HepG2 (cell line): ENCODE results near the gene TENT4B. TPM values are rescaled to one million over a fixed set of nuclear protein-coding genes. Genes with fewer than 3 reads are reported as not detected.

ENCODE experiments used
- CREM ChIP-seq, 2 experiments: sonication (generic) in 1 of 2; formaldehyde crosslinking in 1 of 2; IDR thresholded peaks; 2 replicates each; pipeline versions ENCODE4 v1.4.0 to v1.6.1; 2016 to 2020; ENCODE audit warnings: antibody characterized with exemption in 1 of 2, mild to moderate bottlenecking in 1 of 2, missing genetic modification reagents in 1 of 2
- FOXK2 ChIP-seq: fragments of 450-650 bp; IDR thresholded peaks from 2 replicates; pipeline ENCODE4 v1.6.1; 2016
- HIC2 ChIP-seq: sonication (generic); formaldehyde crosslinking; IDR thresholded peaks from 2 replicates; pipeline ENCODE4 v1.9.0; 2022; ENCODE audit warnings: low read depth, missing genetic modification reagents
- IKZF5 ChIP-seq: IDR thresholded peaks from 2 replicates; pipeline ENCODE4 v1.6.1; 2018; ENCODE audit warnings: missing genetic modification reagents, mild to moderate bottlenecking, missing compliant biosample characterization
- KDM5A ChIP-seq: fragments of 200-600 bp; sonication (generic); IDR thresholded peaks from 2 replicates; pipeline ENCODE4 v1.7.0; 2018; ENCODE audit warnings: antibody characterized with exemption, mild to moderate bottlenecking, low read length, borderline replicate concordance
- KLF13 ChIP-seq: sonication (generic); formaldehyde crosslinking; IDR thresholded peaks from 2 replicates; pipeline ENCODE4 v1.4.0; 2020; ENCODE audit warnings: mild to moderate bottlenecking, missing genetic modification reagents
- MAX ChIP-seq: IDR thresholded peaks from 2 replicates; pipeline ENCODE4 v1.6.1; 2012; ENCODE audit warnings: inconsistent platforms
- NFE2 ChIP-seq: sonication (generic); formaldehyde crosslinking; IDR thresholded peaks from 2 replicates; pipeline ENCODE4 v1.4.0; 2020; ENCODE audit warnings: missing genetic modification reagents
- NFKBIZ ChIP-seq: IDR thresholded peaks from 2 replicates; pipeline ENCODE4 v1.6.1; 2018; ENCODE audit warnings: missing genetic modification reagents, missing compliant biosample characterization
- PAWR ChIP-seq: sonication (generic); formaldehyde crosslinking; IDR thresholded peaks from 2 replicates; pipeline ENCODE4 v1.4.0; 2020; ENCODE audit warnings: missing genetic modification reagents, mild to moderate bottlenecking, borderline replicate concordance
- PRDM15 ChIP-seq: sonication (generic); formaldehyde crosslinking; IDR thresholded peaks from 2 replicates; pipeline ENCODE4 v1.4.0; 2020; ENCODE audit warnings: missing genetic modification reagents
- ZBTB14 ChIP-seq: sonication (generic); formaldehyde crosslinking; IDR thresholded peaks from 2 replicates; pipeline ENCODE4 v1.4.0; 2020; ENCODE audit warnings: missing genetic modification reagents
- ZNF441 ChIP-seq: sonication (generic); formaldehyde crosslinking; IDR thresholded peaks from 2 replicates; pipeline ENCODE4 v1.7.0; 2021; ENCODE audit warnings: missing genetic modification reagents, borderline replicate concordance
- ZNF501 ChIP-seq: sonication (generic); formaldehyde crosslinking; IDR thresholded peaks from 2 replicates; pipeline ENCODE4 v1.5.1; 2020; ENCODE audit warnings: mild to moderate bottlenecking, moderate library complexity, missing genetic modification reagents
- ZNF503 ChIP-seq: sonication (generic); formaldehyde crosslinking; IDR thresholded peaks from 2 replicates; pipeline ENCODE4 v1.4.0; 2020; ENCODE audit warnings: missing genetic modification reagents
- ZNF572 ChIP-seq: sonication (generic); formaldehyde crosslinking; IDR thresholded peaks from 2 replicates; pipeline ENCODE4 v1.5.1; 2020; ENCODE audit warnings: mild to moderate bottlenecking, missing genetic modification reagents
- ZUFSP ChIP-seq: sonication (generic); formaldehyde crosslinking; IDR thresholded peaks from 2 replicates; pipeline ENCODE4 v1.9.0; 2021; ENCODE audit warnings: missing genetic modification reagents, mild to moderate bottlenecking, borderline replicate concordance
- polyA plus RNA-seq, 8 experiments: library from polyadenylated mRNA; depleted of rRNA in 3 of 8; stranded (reverse) in 7 of 8; unstranded in 1 of 8; fragments of >200 nt; fragmentation: Illumina TruSeq in 4 of 8; extraction: Trizol in 4 of 8; gene quantifications; 2 replicates each; pipeline versions ENCODE4 v1.2.1 to v1.2.3, GENCODE V29; 2011 to 2016; ENCODE audit warnings: low read depth in 4 of 8, missing spikeins in 1 of 8, mixed read lengths in 1 of 8; ENCODE audit not compliant: insufficient read depth in 1 of 8
- total RNA-seq, 5 experiments: library from RNA; depleted of rRNA; stranded (reverse); fragments of >200 nt; fragmentation: Illumina TruSeq; extraction: Trizol; gene quantifications; 2 replicates each; pipeline ENCODE4 v1.2.3, GENCODE V29; 2016; ENCODE audit warnings: low read depth in 1 of 5

TENT4B gene
- total and polyA plus RNA-seq, 2 of the 13 experiments (the other 11 are each of a cell fraction or from before 2014, with no cell fraction given): 15.0 to 32.8 TPM

GRCh38 chr16:50202926-50203624 is 50.0 kb downstream of the TENT4B start (continued):
- no peak for TF ChIP-seq HIC2 (CRISPR knock-in tag)
- no peak for TF ChIP-seq KLF13
- no peak for TF ChIP-seq NFE2 (CRISPR knock-in tag)
- TF ChIP-seq CREM (IDR thresholded peaks at IDR 0.05): peak; percentile 59
- no peak for TF ChIP-seq CREM (CRISPR knock-in tag; IDR thresholded peaks at IDR 0.05)
- TF ChIP-seq ZBTB14 (CRISPR knock-in tag): no peak
- peak; percentile 62 for TF ChIP-seq ZNF503 (CRISPR knock-in tag)
- no peak for TF ChIP-seq KDM5A
- TF ChIP-seq ZUFSP (CRISPR knock-in tag): no peak
- no peak for TF ChIP-seq PAWR (CRISPR knock-in tag)
- TF ChIP-seq ZNF572 (CRISPR knock-in tag): no peak
- TF ChIP-seq MAX: peak; percentile 66; the same call in 1 of the 2 replicates
- no peak for TF ChIP-seq ZNF501
- no peak for TF ChIP-seq NFKBIZ (CRISPR knock-in tag)
- no peak for TF ChIP-seq FOXK2
- TF ChIP-seq ZNF441 (CRISPR knock-in tag): no peak
- no peak for TF ChIP-seq PRDM15
- no peak for TF ChIP-seq IKZF5 (CRISPR knock-in tag)
